Measurements from ENCODE around the gene DENND1B.
"Not testable (repeated sequence)": the region's sequence is repeated elsewhere in the genome, so short reads cannot be mapped to it uniquely, and the experiment has no call there.

The DENND1B gene

DNA sequence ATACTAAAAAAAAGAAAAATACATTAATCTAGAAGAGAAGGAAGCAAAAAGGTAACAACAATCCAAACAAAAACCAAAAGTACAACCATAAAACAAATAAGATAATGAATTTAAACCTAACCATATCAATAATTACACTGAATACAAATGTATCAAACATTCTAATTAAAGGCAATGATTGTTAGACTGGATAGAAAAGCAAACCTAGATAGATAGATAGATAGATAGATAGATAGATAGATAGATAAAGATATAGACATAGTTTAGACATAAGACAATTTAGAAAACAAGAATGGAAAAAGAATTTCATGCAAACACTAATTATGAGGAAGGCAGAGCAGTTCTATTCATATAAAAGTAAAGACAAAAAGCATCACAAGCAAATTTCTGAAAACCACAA lies 24.9 kb downstream of the DENND1B start:
- FAIRE-seq: no peak
- DNase-seq (ENCODE audit: low spot score): no peak

GRCh38 chr1:197745911-197746310 lies 29.4 kb downstream of the DENND1B start:
- FAIRE-seq (no peak), DNase-seq (ENCODE audit: low spot score) (no peak)

GRCh38 chr1:197744979-197745378 lies 30.3 kb downstream of the DENND1B start:
- no peak for FAIRE-seq
- no peak for DNase-seq (ENCODE audit: low spot score)

DNA sequence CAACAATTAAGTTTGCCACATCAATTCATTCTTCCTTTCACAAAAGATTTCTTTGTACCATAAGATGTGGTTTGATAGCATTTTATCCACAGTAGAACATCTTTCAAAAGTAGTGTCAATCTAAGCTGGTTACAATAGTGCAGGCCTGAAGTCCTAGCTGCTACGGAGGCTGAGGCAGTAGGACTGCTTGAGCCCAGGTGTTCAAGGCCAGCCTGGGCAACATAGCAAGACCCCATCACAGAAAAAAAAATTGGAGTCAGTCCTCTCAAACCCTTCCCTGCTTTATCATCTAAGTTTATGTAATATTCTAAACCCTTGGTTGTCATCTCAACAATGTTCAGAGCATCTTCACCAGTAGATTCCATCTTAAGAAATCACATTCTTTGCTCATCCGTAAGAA lies 31.7 kb downstream of the DENND1B start:
- no peak for FAIRE-seq
- DNase-seq (ENCODE audit: low spot score): no peak

DNA sequence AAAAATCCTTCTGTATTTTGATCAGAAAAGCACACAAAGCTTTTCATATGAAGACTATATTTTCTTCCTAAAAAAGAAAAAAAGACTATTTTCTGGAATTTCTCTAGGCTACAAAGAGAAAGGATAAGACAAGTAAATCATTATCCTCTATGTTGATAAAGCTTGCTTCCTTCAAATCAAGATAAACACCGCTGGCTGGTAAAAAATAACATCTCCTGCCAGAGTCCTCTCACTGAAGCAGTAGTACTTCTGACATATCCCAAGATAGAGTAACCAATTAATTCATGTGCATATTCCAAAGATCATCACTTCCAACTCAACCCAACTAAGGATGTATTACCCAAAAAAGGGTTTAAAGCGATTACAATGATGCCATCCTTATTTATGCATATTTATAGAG lies 34.3 kb downstream of the DENND1B start:
- FAIRE-seq (no peak), DNase-seq (ENCODE audit: low spot score) (no peak)

DNA sequence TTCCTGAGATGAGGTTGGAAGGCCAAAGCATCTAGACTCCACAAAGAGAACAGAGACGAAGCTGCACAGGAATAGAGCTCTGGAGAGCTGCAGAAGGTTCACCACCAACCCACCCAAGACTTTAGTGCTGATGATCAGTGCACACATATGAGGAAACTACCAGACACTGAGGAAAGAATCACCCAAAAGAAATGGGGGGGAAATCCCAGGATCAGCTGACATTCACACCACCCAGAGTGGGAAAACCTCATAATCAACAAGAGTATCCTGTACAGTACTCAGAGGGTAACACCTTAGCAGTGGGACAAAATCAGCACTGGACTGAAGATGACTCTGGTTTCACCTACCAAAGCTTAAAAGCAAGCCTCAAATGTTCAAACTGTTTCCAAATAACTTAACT lies 36.4 kb downstream of the DENND1B start:
- FAIRE-seq: no peak
- no peak for DNase-seq (ENCODE audit: low spot score)

GRCh38 chr1:197737916-197738315 lies 37.4 kb downstream of the DENND1B start:
- DNase-seq (ENCODE audit: low spot score): no peak
- no peak for FAIRE-seq

DNA sequence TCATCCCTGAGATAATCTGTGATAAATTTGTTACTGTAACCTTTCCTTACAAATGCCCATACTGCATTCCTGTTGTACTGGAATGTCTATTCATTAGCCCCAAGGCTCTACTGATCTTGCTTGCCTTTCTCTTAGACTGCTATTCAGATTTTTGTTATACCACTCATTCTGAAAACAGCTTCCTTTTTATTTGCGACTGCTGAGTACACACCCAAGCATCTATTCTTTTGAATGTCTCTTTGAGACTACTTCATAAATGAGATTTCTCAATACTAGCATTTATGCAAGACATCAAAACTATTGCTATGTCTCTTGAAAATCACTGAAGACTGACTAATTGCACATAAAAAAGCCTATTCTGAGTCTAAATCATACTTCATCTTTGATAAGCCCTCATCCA lies 38.6 kb downstream of the DENND1B start:
- no peak for FAIRE-seq
- no peak for DNase-seq (ENCODE audit: low spot score)

DNA sequence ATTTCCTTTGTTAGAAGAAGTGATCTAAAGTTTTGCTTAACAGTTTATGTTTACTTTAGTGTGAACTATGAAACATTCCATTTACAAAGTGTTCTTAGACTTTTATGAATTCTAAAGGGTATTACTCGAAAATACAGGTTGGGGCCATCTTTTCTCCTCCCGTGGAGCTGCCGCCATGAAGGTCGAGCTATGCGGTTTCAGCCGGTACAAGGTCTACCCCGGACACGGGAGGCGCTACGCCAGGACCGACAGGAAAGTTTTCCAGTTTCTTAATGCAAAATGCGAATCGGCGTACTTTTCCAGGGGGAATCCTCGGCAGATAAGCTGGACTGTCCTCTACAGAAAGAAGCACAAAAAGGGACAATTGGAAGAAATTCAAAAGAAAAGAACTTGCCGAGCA lies 39.8 kb downstream of the DENND1B start:
- DNase-seq (ENCODE audit: low spot score): no peak
- FAIRE-seq: no peak

GRCh38 chr1:197733324-197733723 lies 42.0 kb downstream of the DENND1B start:
- FAIRE-seq: no peak
- DNase-seq (ENCODE audit: low spot score): no peak

- DNase-seq (ENCODE audit: low spot score) (no peak), FAIRE-seq (no peak)
Measured at GRCh38 chr1:197732187-197732586, 43.1 kb downstream of the DENND1B start.

GRCh38 chr1:197731449-197731848 lies 43.8 kb downstream of the DENND1B start:
- DNase-seq (ENCODE audit: low spot score) (no peak), FAIRE-seq (no peak)

- no peak for FAIRE-seq
- DNase-seq (ENCODE audit: low spot score): no peak
Measured at GRCh38 chr1:197725976-197726375, 49.3 kb downstream of the DENND1B start.

DNA sequence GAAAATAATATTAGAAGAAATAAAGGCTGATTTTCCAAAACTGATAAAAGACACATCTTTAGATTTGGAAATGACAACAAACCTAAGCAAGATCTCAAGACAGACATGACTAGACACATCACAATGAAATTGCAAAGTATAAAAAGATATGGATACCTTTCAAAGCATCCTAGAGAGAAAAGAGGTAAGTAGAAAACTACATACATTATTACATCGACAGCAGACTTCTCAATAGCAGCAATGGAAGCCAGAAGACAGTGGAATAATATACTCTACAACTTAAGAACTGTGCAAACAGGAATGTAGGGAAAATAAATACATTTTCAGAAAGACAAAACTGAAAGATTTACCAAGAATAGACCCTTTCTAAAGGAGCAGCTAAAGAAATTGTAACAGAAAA lies 50.2 kb downstream of the DENND1B start:
- no peak for FAIRE-seq
- no peak for DNase-seq (ENCODE audit: low spot score)

GRCh38 chr1:197715806-197716205 lies 59.5 kb downstream of the DENND1B start:
- DNase-seq (ENCODE audit: low spot score) (no peak), FAIRE-seq (no peak)

- no peak for FAIRE-seq
- no peak for DNase-seq (ENCODE audit: low spot score)
Measured at GRCh38 chr1:197706601-197707000, 68.7 kb downstream of the DENND1B start.

DNA sequence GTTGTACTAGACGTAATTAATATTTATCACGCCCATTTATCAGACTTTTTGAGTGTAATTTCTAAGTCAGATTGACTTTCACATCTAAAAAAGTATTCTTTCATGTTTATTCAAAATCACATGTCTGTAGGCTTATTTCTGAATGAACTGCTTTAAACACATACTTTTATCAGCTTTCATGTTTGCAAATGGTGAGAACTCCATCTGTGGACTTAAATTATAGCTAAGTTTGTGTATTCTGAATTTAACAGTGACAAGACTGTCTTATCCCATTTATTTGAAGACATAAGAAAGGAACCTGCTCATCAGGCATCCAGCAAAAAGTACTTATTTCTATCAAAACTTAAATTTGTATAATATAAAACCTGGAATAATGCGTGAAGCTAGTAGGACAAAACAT lies 69.3 kb downstream of the DENND1B start:
- FAIRE-seq: no peak

GRCh38 chr1:197700688-197701087 lies 74.6 kb downstream of the DENND1B start:
- not testable (repeated sequence) for DNase-seq (ENCODE audit: low spot score); FAIRE-seq

More for the DNA sequence above, 69.3 kb downstream of the DENND1B start:
- DNase-seq (ENCODE audit: low spot score): no peak

DNA sequence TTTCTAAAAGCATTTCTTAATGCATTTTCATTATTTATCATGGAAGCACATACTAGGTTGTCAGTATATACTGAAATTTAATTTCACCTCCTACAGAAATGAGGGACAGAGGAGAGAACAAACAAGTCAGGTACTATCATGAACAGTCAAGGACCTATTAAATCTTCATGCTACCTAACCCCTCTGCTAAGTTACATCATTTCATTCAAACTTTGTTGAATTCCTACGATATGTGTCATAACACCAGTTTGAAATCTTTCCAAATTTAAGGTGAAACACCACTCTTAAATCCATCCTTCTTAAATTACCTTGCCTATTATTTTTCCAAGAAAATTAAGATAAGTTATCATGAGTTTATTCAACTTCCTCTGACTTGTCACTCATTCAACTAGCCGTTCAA lies 78.9 kb downstream of the DENND1B start:
- FAIRE-seq (no peak), DNase-seq (ENCODE audit: low spot score) (peak; percentile 26)

GRCh38 chr1:197695961-197696360 lies 79.3 kb downstream of the DENND1B start:
- FAIRE-seq (no peak), DNase-seq (ENCODE audit: low spot score) (no peak)

DNA sequence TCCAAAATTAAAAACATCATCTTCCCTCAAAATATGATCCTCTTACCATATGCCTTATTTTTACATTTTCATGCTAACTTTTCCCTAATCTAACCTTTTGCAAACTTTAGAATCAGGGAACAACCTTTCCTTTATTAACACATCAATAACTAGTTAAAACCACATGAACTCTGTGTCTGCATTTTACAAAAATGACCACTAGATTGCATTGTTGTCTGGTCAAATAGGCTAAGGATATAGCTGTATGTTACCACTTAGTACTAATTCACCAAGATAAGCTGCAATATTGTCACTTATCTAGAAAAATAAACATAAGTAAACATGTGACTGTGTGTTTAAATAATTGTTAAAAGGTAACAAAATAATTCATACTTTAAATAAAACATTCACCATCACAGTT lies 82.3 kb downstream of the DENND1B start:
- DNase-seq (ENCODE audit: low spot score) (no peak), FAIRE-seq (peak; percentile 56)

GRCh38 chr1:197691816-197692215 lies 83.5 kb downstream of the DENND1B start:
- DNase-seq (ENCODE audit: low spot score) (no peak), FAIRE-seq (no peak)

GRCh38 chr1:197690074-197690473 lies 85.2 kb downstream of the DENND1B start:
- FAIRE-seq: no peak
- DNase-seq (ENCODE audit: low spot score): no peak

DNA sequence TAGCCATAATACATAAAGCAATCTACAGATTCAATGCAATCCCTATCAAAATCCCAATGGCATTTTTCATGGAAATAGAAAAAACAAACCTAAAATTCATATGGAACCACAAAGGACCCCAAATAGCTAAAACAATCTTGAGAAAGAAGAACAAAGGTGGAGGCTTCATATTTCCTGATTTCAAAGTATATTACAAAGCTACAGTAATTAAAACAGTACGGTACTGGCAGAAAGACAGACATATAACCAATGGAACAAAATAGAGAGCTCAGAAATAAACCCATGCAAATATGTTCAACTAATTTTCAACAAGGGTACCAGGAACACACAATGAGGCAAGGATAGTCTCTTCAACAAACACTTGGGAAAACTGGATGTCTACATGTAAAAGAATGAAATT lies 87.0 kb downstream of the DENND1B start:
- FAIRE-seq (no peak), DNase-seq (ENCODE audit: low spot score) (no peak)

Data from RCC 7860 (cell line).